SK-N-SH treated with all-trans-retinoic acid at 6 μM for 48 hours (cell line): Measurements from ENCODE around the gene GJB4.

ENCODE experiments used
- CREB5 ChIP-seq: fragments of 250-450 bp; sonication (Bioruptor Pico); IDR thresholded peaks from 2 replicates; pipeline ENCODE4 v1.5.1; 2020; ENCODE audit warnings: low read depth, mild to moderate bottlenecking, moderate library complexity
- CSDC2 ChIP-seq: fragments of 250-450 bp; sonication (Bioruptor Pico); IDR thresholded peaks from 2 replicates; pipeline ENCODE4 v1.5.0; 2020; ENCODE audit warnings: mild to moderate bottlenecking, moderate library complexity
- ESRRG ChIP-seq: fragments of 250-450 bp; sonication (Bioruptor Pico); IDR thresholded peaks from 2 replicates; pipeline ENCODE4 v1.6.1; 2021; ENCODE audit warnings: mild to moderate bottlenecking
- GLIS3 ChIP-seq: fragments of 250-450 bp; sonication (Bioruptor Pico); IDR thresholded peaks from 2 replicates; pipeline ENCODE4 v1.5.0; 2020; ENCODE audit warnings: mild to moderate bottlenecking, moderate library complexity
- OSR1 ChIP-seq: fragments of 250-450 bp; sonication (Bioruptor Pico); IDR thresholded peaks from 2 replicates; pipeline ENCODE4 v1.8.0; 2022; ENCODE audit warnings: moderate library complexity, mild to moderate bottlenecking, inconsistent platforms
- POU6F1 ChIP-seq: fragments of 250-450 bp; sonication (Bioruptor Pico); IDR thresholded peaks from 2 replicates; pipeline ENCODE4 v1.8.0; 2021; ENCODE audit warnings: low read depth, mild to moderate bottlenecking, moderate library complexity, borderline replicate concordance
- PPARA ChIP-seq: fragments of 250-450 bp; sonication (Bioruptor Pico); IDR thresholded peaks from 2 replicates; pipeline ENCODE4 v1.5.0; 2020; ENCODE audit warnings: mild to moderate bottlenecking, borderline replicate concordance
- SNAI2 ChIP-seq: fragments of 250-450 bp; sonication (Bioruptor Pico); IDR thresholded peaks from 2 replicates; pipeline ENCODE4 v1.5.0; 2020; ENCODE audit warnings: mild to moderate bottlenecking, moderate library complexity
- TCF4 ChIP-seq: fragments of 250-450 bp; sonication (Bioruptor Pico); IDR thresholded peaks from 2 replicates; pipeline ENCODE4 v1.8.0; 2021; ENCODE audit warnings: mild to moderate bottlenecking, moderate library complexity, borderline replicate concordance
- TOX ChIP-seq: fragments of 250-450 bp; sonication (Bioruptor Pico); IDR thresholded peaks from 2 replicates; pipeline ENCODE4 v1.8.0; 2021; ENCODE audit warnings: mild to moderate bottlenecking, moderate library complexity, borderline replicate concordance
- ZFP3 ChIP-seq: fragments of 250-450 bp; sonication (Bioruptor Pico); IDR thresholded peaks from 2 replicates; pipeline ENCODE4 v1.5.0; 2020; ENCODE audit warnings: mild to moderate bottlenecking, moderate library complexity
- ZFP30 ChIP-seq: fragments of 450-650 bp; formaldehyde crosslinking; IDR thresholded peaks from 2 replicates; pipeline ENCODE4 v1.5.0; 2022; ENCODE audit warnings: mild to moderate bottlenecking, moderate library complexity
- ZNF565 ChIP-seq: fragments of 450-650 bp; formaldehyde crosslinking; conservative IDR thresholded peaks from 2 replicates; pipeline ENCODE4 v1.5.0; 2020; ENCODE audit warnings: low read depth, mild to moderate bottlenecking, moderate library complexity
- TF ChIP-seq, protein P1 (sequence below): fragments of 250-450 bp; sonication (Bioruptor Pico); IDR thresholded peaks from 2 replicates; pipeline ENCODE4 v1.8.0; 2020; ENCODE audit warnings: mild to moderate bottlenecking, moderate library complexity, borderline replicate concordance

GRCh38 chr1:34785231-34785874 lies 25.8 kb downstream of the GJB4 start:
- TF ChIP-seq SNAI2, result no peak
- no peak for TF ChIP-seq ZNF565 (CRISPR knock-in tag)
- TF ChIP-seq CREB5 (CRISPR knock-in tag), result no peak
- no peak for TF ChIP-seq TCF4 (CRISPR knock-in tag)
- TF ChIP-seq, protein P1, sequence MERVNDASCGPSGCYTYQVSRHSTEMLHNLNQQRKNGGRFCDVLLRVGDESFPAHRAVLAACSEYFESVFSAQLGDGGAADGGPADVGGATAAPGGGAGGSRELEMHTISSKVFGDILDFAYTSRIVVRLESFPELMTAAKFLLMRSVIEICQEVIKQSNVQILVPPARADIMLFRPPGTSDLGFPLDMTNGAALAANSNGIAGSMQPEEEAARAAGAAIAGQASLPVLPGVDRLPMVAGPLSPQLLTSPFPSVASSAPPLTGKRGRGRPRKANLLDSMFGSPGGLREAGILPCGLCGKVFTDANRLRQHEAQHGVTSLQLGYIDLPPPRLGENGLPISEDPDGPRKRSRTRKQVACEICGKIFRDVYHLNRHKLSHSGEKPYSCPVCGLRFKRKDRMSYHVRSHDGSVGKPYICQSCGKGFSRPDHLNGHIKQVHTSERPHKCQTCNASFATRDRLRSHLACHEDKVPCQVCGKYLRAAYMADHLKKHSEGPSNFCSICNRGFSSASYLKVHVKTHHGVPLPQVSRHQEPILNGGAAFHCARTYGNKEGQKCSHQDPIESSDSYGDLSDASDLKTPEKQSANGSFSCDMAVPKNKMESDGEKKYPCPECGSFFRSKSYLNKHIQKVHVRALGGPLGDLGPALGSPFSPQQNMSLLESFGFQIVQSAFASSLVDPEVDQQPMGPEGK (CRISPR knock-in tag), result no peak
- TF ChIP-seq POU6F1 (CRISPR knock-in tag), result no peak
- no peak for TF ChIP-seq GLIS3 (CRISPR knock-in tag)
- TF ChIP-seq CSDC2 (CRISPR knock-in tag), result no peak
- no peak for TF ChIP-seq PPARA
- no peak for TF ChIP-seq ZFP30
- TF ChIP-seq TOX (CRISPR knock-in tag), result no peak
- TF ChIP-seq OSR1, result no peak
- no peak for TF ChIP-seq ZFP3
- TF ChIP-seq ESRRG (CRISPR knock-in tag), result no peak
